Keratinocyte (primary cell): ENCODE results near the gene UFSP1.

Experiments
- EZH2 ChIP-seq: IDR thresholded peaks from one replicate; pipeline ENCODE4 v1.6.1; 2012; ENCODE audit warnings: inconsistent platforms, mild to moderate bottlenecking, low read length, moderate library complexity
- TF ChIP-seq, protein P1 (sequence below), 3 experiments: IDR thresholded peaks in 1 of 3; conservative IDR thresholded peaks in 1 of 3; optimal IDR thresholded peaks in 1 of 3; 2 replicates in 2 of 3; 3 replicates in 1 of 3; pipeline versions ENCODE3 to v1.5.1; 2011; ENCODE audit warnings: low read length in 3 of 3, mild to moderate bottlenecking in 3 of 3, moderate library complexity in 2 of 3, control low read depth in 1 of 3, inconsistent platforms in 1 of 3; ENCODE audit not compliant: insufficient read depth in 2 of 3; ENCODE audit errors: extremely low read depth in 1 of 3

DNA sequence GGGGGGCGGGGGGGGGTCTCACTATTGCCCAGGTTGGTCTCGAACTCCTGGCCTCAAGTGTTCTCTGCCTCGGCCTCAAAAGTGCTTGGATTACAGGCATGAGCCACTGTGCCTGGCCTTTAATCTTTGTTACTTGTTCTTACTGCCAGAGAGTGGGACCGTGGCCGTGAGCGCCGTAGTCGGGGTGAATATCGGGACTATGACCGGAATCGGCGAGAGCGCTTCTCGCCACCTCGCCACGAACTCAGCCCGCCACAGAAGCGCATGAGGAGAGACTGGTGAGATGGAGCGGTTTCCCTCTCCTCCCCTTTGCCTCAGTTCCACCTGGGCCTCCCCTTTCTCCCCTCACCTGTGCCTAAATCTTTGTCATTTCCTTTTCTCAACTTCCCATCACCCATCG lies 8.4 kb downstream of the UFSP1 start:
- TF ChIP-seq, protein P1, sequence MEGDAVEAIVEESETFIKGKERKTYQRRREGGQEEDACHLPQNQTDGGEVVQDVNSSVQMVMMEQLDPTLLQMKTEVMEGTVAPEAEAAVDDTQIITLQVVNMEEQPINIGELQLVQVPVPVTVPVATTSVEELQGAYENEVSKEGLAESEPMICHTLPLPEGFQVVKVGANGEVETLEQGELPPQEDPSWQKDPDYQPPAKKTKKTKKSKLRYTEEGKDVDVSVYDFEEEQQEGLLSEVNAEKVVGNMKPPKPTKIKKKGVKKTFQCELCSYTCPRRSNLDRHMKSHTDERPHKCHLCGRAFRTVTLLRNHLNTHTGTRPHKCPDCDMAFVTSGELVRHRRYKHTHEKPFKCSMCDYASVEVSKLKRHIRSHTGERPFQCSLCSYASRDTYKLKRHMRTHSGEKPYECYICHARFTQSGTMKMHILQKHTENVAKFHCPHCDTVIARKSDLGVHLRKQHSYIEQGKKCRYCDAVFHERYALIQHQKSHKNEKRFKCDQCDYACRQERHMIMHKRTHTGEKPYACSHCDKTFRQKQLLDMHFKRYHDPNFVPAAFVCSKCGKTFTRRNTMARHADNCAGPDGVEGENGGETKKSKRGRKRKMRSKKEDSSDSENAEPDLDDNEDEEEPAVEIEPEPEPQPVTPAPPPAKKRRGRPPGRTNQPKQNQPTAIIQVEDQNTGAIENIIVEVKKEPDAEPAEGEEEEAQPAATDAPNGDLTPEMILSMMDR (optimal IDR thresholded peaks at IDR 0.05 in 1 of 3, IDR thresholded peaks at IDR 0.05 in 1 of 3, conservative IDR thresholded peaks at IDR 0.05 in 1 of 3; ENCODE audit: extremely low read depth in 1 of 3, insufficient read depth in 2 of 3, low read length in 3 of 3) = no peak
- no peak for TF ChIP-seq EZH2
